HL-60 (cell line): ENCODE measurements around the gene MTO1.

Experiments
- POLR2AphosphoS5 ChIP-seq: IDR thresholded peaks from 2 replicates; pipeline ENCODE4 v1.6.1; 2012; ENCODE audit warnings: low read depth
- TF ChIP-seq, protein P1 (sequence below): IDR thresholded peaks from one replicate; pipeline ENCODE4 v1.5.1; 2011; ENCODE audit warnings: low read length, control low read depth, inconsistent platforms; ENCODE audit not compliant: insufficient read depth

- TF ChIP-seq, protein P1, sequence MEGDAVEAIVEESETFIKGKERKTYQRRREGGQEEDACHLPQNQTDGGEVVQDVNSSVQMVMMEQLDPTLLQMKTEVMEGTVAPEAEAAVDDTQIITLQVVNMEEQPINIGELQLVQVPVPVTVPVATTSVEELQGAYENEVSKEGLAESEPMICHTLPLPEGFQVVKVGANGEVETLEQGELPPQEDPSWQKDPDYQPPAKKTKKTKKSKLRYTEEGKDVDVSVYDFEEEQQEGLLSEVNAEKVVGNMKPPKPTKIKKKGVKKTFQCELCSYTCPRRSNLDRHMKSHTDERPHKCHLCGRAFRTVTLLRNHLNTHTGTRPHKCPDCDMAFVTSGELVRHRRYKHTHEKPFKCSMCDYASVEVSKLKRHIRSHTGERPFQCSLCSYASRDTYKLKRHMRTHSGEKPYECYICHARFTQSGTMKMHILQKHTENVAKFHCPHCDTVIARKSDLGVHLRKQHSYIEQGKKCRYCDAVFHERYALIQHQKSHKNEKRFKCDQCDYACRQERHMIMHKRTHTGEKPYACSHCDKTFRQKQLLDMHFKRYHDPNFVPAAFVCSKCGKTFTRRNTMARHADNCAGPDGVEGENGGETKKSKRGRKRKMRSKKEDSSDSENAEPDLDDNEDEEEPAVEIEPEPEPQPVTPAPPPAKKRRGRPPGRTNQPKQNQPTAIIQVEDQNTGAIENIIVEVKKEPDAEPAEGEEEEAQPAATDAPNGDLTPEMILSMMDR, result no peak
- TF ChIP-seq POLR2AphosphoS5, result peak; percentile 92
Observed at GRCh38 chr6:73461537-73462350, at the start of gene MTO1.
